Peyer's patch (tissue), 4 donors: ENCODE data around the gene USH2A.

Experiments used
- POLR2A ChIP-seq, 2 donors: fragments of 450-650 bp; IDR thresholded peaks; one replicate each; pipeline ENCODE4 v1.5.1; 2017; ENCODE audit warnings: antibody characterized with exemption in 2 of 2, mild to moderate bottlenecking in 2 of 2, moderate library complexity in 2 of 2
- TF ChIP-seq, protein P1 (sequence below), 6 experiments: fragments of 450-650 bp in 4 of 6; fragments of 200-600 bp in 2 of 6; sonication (generic) in 1 of 6; IDR thresholded peaks; one replicate each; pipeline ENCODE4 v1.5.1; 2017 to 2019; ENCODE audit warnings: antibody characterized with exemption in 6 of 6, mild to moderate bottlenecking in 3 of 6, moderate library complexity in 1 of 6

- TF ChIP-seq, protein P1, sequence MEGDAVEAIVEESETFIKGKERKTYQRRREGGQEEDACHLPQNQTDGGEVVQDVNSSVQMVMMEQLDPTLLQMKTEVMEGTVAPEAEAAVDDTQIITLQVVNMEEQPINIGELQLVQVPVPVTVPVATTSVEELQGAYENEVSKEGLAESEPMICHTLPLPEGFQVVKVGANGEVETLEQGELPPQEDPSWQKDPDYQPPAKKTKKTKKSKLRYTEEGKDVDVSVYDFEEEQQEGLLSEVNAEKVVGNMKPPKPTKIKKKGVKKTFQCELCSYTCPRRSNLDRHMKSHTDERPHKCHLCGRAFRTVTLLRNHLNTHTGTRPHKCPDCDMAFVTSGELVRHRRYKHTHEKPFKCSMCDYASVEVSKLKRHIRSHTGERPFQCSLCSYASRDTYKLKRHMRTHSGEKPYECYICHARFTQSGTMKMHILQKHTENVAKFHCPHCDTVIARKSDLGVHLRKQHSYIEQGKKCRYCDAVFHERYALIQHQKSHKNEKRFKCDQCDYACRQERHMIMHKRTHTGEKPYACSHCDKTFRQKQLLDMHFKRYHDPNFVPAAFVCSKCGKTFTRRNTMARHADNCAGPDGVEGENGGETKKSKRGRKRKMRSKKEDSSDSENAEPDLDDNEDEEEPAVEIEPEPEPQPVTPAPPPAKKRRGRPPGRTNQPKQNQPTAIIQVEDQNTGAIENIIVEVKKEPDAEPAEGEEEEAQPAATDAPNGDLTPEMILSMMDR (IDR thresholded peaks at IDR 0.05) = no peak
- no peak for TF ChIP-seq POLR2A (IDR thresholded peaks at IDR 0.05)
These were observed 97.9 kb downstream of the USH2A start for GRCh38 chr1:216325336-216325735.
